ENCODE measurements around the gene CCDC182. TPM values are rescaled to one million over a fixed set of nuclear protein-coding genes. Genes with fewer than 3 reads are reported as not detected.

CCDC182 gene
- total RNA-seq, 1 donor from 2014 or later, result not detected

DNA sequence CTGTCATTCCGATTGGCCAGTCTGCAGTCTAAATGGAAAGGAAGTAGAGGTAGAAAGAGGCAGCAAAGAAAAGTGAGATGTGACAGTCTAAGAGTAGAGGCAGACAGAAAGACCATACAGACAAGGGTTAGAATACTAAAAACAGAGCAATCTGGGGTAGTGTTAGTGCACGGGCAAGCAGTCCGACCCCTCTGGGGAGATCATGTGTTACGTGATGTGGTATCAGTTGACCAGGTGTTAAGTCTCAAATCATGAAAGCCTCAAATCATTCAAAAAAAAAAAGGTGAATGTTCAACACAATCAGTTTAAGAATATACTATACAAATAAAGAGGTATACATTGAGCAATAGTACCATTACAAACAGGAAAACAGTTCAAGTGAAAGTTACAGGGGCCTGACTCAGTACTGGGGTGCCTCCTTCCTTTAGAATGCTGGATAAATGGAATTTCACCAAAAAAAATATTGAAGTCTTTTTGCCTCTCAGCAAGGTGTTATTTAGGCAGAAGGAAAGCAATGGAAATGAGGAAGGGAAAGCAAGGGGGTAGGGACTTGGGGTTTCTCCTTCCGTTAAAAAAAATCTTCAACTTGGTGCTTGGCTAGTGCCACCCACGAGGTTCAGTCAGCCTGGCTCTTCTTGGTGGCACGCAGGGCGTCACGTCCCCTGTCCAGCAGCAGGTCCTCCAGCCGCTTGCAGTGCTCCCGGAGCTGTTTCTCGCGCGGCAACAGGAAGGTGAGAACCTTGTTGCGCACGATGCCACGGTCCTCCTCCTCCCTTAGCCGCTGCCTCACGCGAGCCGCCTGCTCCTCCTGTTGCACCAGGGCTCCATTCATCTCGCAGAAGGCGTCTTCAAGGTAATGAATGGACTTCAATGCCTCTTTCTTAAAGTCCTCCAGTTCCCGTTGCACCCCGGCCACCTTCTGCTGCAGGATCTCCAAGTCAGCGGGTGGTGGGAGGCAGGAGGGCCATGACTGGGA is 616 bp downstream of the CCDC182 start:
- Histone ChIP-seq H3K9me3 (no peaks in the 10 kb centered on the region), H3K27ac (no peak overlapping the region), H3K4me1 (no peaks in the 10 kb centered on the region), H3K36me3 (no peaks in the 10 kb centered on the region), H3K4me3 (no peak overlapping the region), H3K27me3 (peaks cover 4% of the 10 kb centered on the region)
- DNase-seq, result no peak
- peak; percentile 48 for ATAC-seq
- TF ChIP-seq CTCF (IDR thresholded peaks at IDR 0.05), result no peak
- intact Hi-C loops (cut with DNase I), result loop anchor here (10.0 kb wide), 1 partner anchor 610 kb away; no protein-coding TSS in a partner anchor

DNA sequence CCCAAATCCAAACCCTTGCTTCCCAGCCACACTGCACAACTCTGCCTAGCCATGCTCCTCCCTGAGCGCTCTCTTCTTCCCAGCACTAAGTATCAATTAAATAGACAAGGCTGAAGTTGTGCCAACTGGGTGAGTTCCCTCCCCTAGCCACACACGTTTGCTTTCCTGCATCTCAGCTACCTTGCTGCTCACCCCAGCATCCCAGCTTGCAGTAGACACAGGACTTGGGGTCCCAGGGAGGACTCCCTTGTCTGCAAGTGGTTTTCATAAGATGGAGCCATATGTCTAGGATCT is 4.9 kb downstream of the CCDC182 start:
- Histone ChIP-seq H3K4me1 (no peaks in the 10 kb centered on the region), H3K9me3 (no peaks in the 10 kb centered on the region), H3K36me3 (no peaks in the 10 kb centered on the region), H3K27ac (no peak overlapping the region), H3K27me3 (peaks cover 4% of the 10 kb centered on the region), H3K4me3 (no peak overlapping the region)
- DNase-seq (no peak), ATAC-seq (no peak)
- no peak for TF ChIP-seq CTCF (IDR thresholded peaks at IDR 0.05)
- intact Hi-C loops (cut with DNase I), result loop anchor here (10.0 kb wide), 1 partner anchor 605 kb away; no protein-coding TSS in a partner anchor

GRCh38 chr17:57739402-57740234 is 5.5 kb downstream of the CCDC182 start:
- TF ChIP-seq CTCF (IDR thresholded peaks at IDR 0.05), result peak; percentile 21
- no peaks in the 10 kb centered on the region for H3K36me3 ChIP-seq
- H3K27me3 ChIP-seq, result peaks cover 4% of the 10 kb centered on the region
- DNase-seq (no peak), ATAC-seq (peak; percentile 53)
- H3K27ac ChIP-seq, result no peak overlapping the region
- intact Hi-C loops (cut with DNase I), result loop anchor here (10.0 kb wide), 1 partner anchor 605 kb away; no protein-coding TSS in a partner anchor
- no peaks in the 10 kb centered on the region for H3K4me1 ChIP-seq
- no peak overlapping the region for H3K4me3 ChIP-seq
- H3K9me3 ChIP-seq, result no peaks in the 10 kb centered on the region

- peaks cover 4% of the 10 kb centered on the region for H3K27me3 ChIP-seq
- intact Hi-C loops (cut with DNase I), result no loop called here
- no peak for DNase-seq
- TF ChIP-seq CTCF (IDR thresholded peaks at IDR 0.05), result no peak
- no peaks in the 10 kb centered on the region for H3K36me3 ChIP-seq
- no peaks in the 10 kb centered on the region for H3K9me3 ChIP-seq
- H3K27ac ChIP-seq, result no peak overlapping the region
- no peak overlapping the region for H3K4me3 ChIP-seq
- H3K4me1 ChIP-seq, result no peaks in the 10 kb centered on the region
- no peak for ATAC-seq
Observed at GRCh38 chr17:57737450-57737849, 7.6 kb downstream of the CCDC182 start.

- Histone ChIP-seq H3K9me3 (no peaks in the 10 kb centered on the region), H3K27me3 (peaks cover 4% of the 10 kb centered on the region), H3K36me3 (no peaks in the 10 kb centered on the region), H3K4me1 (no peaks in the 10 kb centered on the region), H3K4me3 (no peak overlapping the region), H3K27ac (no peak overlapping the region)
- intact Hi-C loops (cut with DNase I), result no loop called here
- no peak for ATAC-seq
- DNase-seq, result no peak
- TF ChIP-seq CTCF (IDR thresholded peaks at IDR 0.05), result peak; percentile 8
Observed at GRCh38 chr17:57735707-57736106, 9.4 kb downstream of the CCDC182 start.

Measured in upper lobe of right lung (tissue), 1 donor.